GM18511 (cell line): Measurements from ENCODE around the gene DCAF11.

ENCODE experiments used
- ATAC-seq: cut with Tn5 transposase; IDR thresholded peaks from one replicate; pipeline ENCODE4 v1.9.1; 2021; ENCODE audit warnings: mild to moderate bottlenecking, moderate library complexity; ENCODE audit not compliant: unreplicated experiment

DCAF11 gene

DNA sequence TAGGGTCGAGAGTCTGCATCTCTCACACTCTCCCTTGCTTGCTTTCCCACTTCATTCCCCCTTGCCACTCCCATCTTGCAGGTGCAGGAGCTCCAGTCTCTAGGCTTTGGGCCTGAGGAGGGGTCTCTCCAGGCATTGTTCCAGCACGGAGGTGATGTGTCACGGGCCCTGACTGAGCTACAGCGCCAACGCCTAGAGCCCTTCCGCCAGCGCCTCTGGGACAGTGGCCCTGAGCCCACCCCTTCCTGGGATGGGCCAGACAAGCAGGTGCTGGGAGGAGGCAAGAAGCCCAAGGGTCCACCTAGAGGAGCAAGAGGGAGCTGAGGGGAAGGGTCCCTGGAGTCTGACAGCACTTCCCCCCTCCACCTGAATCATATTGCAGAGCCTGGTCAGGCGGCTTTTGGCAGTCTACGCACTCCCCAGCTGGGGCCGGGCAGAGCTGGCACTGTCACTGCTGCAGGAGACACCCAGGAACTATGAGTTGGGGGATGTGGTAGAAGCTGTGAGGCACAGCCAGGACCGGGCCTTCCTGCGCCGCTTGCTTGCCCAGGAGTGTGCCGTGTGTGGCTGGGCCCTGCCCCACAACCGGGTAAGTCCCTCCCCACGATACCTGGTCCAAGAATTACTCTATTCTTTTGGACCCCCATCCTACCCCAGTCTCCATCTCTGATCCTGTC lies 37.0 kb downstream of the DCAF11 start:
- no peak for ATAC-seq

- ATAC-seq: no peak
Measured at GRCh38 chr14:24155100-24155499, 40.5 kb downstream of the DCAF11 start.

- ATAC-seq: no peak
Measured at GRCh38 chr14:24156840-24157239, 42.3 kb downstream of the DCAF11 start.

GRCh38 chr14:24157331-24157730 lies 42.8 kb downstream of the DCAF11 start:
- no peak for ATAC-seq

GRCh38 chr14:24159777-24160498 lies 45.4 kb downstream of the DCAF11 start:
- no peak for ATAC-seq

DNA sequence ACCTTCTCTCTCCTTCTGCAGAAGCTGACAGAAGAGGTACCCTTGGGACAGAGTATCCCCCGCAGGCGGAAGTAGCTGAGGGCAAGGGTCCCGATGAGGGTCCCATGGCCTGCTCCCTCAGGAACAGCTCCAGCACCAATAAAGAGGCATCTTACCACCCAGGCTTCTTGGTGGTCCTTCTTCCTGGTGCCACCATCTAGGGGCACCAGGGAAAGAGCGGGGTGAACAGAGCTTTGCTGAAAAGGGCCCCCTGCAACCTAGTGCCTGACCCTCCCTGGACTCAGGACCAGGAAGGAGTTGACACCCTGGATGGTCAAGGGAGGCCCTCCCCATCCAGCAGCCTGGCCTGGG lies 45.9 kb downstream of the DCAF11 start:
- ATAC-seq: no peak

DNA sequence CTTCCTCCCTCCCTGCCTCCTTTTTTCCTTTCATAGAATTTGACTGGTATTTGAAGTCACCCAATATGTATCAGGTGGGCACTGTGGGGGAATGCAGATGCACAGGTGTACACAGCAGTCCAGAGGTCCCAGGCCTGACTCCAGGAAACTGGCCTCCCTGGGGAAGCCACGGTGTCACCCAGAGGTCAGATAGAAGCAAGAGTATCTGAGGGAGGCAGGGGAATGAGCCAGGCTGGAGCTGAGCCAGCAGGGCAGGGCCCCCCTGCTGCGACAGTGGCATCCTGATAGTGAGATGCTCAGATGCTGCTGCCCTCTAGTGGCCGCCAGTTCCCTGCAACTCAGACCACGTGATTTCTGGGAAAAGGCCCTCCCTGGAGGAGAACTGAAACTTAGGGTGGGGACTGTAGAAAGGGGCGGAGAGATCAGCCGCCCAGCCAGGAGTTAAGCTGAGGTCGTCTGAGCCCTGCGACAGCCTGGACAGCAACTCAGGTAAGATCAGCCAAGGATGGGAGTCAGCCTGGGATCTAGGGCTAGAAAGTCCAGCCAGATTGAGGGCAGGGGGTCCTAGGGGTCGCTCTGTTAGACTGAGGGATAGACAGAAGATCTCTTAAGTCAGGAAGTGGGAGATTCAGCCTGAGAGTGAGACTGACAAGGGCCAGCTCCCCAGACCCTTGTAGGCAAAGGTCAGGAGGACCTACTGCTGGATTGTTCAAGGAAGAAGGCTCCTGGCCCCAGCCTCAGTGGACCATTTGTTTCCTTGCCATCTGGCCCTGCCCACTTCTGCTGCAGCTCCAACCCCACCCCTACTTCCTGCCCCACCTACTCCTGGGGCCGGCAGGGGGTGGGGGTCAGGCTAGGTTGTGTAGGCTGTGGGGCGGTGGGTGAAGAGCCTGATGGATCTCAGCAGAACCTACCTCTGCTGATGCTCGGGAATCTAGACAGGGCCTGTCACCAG lies 46.5 kb downstream of the DCAF11 start, which contains the start of gene IRF9:
Gene IRF9 (plus strand): TSS at position 416 of the 955 bp plus-strand sequence. CDS start 880 bp downstream, outside the sequence.
- ATAC-seq: peak; percentile 91

- no peak for ATAC-seq
Measured at GRCh38 chr14:24162093-24162492, 47.5 kb downstream of the DCAF11 start.

DNA sequence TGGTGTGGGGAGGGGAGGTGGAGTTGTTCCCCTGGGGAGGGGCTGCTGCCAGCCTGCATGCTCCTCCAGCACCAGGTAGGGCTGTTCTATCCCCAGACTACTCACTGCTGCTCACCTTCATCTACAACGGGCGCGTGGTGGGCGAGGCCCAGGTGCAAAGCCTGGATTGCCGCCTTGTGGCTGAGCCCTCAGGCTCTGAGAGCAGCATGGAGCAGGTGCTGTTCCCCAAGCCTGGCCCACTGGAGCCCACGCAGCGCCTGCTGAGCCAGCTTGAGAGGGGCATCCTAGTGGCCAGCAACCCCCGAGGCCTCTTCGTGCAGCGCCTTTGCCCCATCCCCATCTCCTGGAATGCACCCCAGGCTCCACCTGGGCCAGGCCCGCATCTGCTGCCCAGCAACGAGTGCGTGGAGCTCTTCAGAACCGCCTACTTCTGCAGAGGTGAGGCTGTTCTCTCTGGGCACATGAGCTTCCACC lies 50.0 kb downstream of the DCAF11 start:
- ATAC-seq: no peak

DNA sequence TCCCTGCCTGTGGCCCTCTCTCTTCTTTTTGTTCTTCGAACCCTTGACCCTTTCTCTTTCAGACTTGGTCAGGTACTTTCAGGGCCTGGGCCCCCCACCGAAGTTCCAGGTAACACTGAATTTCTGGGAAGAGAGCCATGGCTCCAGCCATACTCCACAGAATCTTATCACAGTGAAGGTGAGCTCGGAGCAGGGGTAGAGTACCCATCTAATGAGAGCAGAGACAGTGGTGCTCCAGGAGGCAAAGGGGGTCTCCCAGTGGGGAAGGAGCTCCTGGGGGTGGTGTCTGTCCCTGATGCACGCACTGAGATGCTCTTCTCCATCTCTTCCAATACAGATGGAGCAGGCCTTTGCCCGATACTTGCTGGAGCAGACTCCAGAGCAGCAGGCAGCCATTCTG lies 51.2 kb downstream of the DCAF11 start:
- ATAC-seq: no peak

GRCh38 chr14:24167469-24168114 lies 53.0 kb downstream of the DCAF11 start:
- ATAC-seq: no peak

DNA sequence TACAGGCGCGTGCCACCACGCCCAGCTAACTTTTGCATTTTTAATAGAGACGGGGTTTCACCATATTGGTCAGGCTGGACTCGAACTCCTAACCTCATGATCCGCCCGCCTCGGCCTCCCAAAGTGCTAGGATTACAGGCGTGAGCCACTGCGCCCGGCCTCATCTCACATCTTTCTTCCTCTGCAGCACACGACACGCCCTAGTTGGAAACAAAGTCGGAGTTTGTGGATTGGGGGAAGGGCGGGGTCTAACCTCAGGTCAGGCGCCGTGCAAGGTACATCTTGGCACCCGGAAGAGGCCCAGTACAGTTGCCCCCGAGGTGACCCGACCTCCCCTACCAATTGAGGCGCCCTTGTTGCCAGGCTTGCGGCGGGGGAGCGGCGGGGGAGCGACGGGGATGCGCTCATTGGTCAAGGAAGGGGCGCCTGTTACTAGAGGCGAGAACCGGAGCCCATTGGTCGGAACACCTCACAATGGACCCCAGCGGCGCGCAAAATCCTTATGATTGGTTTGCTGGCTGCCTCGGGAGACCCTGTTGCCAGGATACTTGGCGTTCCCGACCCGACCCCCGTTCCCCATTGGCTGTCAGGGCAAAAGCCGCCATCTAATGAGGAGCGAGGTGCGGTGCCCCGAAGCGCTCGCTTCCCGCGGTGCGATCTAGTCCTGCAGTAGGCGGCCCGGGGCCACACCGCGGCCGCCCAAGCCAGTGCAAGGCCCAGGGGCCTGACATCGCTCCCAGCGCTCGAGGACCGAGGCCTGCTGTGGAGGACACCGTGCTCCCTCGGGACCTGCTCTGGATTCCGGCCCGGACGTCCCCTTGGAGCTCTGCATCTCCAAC lies 57.1 kb downstream of the DCAF11 start, which contains the start of gene REC8:
Gene REC8 (plus strand): TSS at position 659 of the 839 bp plus-strand sequence. CDS start 473 bp downstream, outside the sequence.
- ATAC-seq: peak; percentile 91

DNA sequence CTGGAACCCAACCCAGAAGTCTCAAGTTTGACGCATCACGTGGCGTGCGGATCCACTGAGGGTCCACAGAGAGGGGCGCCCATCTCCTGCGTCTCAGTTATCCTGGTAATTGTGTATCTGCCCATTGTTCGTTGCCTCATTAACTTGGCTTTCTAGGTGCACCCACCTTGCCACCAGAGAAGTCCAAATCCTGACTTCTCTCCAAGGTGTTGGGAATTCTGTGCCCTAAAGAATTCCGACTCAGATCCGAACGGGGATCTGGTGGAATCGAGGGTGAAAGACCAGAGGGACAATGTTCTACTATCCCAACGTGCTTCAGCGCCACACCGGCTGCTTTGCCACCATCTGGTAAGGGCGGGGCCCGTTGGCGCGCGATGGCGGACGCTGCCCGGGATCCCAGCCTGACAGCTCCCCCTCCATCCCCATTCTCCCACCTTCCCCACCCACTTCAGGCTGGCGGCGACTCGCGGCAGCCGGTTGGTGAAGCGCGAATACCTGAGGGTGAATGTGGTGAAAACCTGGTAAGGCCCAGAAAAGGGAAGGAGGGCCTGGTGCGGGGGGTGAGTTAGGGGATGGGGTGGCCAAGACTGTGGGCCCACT lies 57.8 kb downstream of the DCAF11 start:
- ATAC-seq: no peak

DNA sequence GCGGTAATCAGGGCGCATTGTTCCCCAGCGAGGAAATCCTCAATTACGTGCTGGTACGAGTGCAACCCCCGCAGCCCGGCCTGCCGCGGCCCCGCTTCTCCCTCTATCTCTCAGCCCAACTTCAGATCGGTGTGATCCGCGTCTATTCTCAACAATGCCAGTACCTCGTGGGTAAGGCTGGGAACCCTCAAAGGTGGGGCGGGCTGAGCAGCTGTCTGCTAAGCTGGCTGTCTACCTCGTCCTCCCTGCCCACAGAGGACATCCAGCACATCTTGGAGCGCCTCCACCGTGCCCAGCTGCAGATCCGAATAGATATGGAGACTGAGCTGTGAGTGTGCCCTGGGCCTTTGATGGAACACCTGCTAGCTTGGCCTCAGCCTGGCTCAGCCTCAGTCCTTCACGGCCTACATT lies 58.3 kb downstream of the DCAF11 start:
- no peak for ATAC-seq
